Ishikawa (cell line): ENCODE data around the gene IFIT5.

Source experiments
- CEBPB ChIP-seq: IDR thresholded peaks from 2 replicates; pipeline ENCODE4 v1.6.1; 2012
- CREB1 ChIP-seq: IDR thresholded peaks from 2 replicates; pipeline ENCODE4 v1.6.1; 2012; ENCODE audit warnings: low read depth
- EGR1 ChIP-seq: IDR thresholded peaks from 2 replicates; pipeline ENCODE4 v1.6.1; 2012
- EP300 ChIP-seq: IDR thresholded peaks from 2 replicates; pipeline ENCODE4 v1.6.1; 2012; ENCODE audit warnings: borderline replicate concordance
- FOXM1 ChIP-seq: IDR thresholded peaks from 2 replicates; pipeline ENCODE4 v1.6.1; 2012; ENCODE audit warnings: low read depth, borderline replicate concordance
- NFIC ChIP-seq: IDR thresholded peaks from 2 replicates; pipeline ENCODE4 v1.6.1; 2012
- RAD21 ChIP-seq: IDR thresholded peaks from 2 replicates; pipeline ENCODE4 v1.6.1; 2012; ENCODE audit warnings: low read depth
- TAF1 ChIP-seq: IDR thresholded peaks from 2 replicates; pipeline ENCODE4 v1.6.1; 2012; ENCODE audit warnings: low read depth, mild to moderate bottlenecking
- TCF12 ChIP-seq: IDR thresholded peaks from 2 replicates; pipeline ENCODE4 v1.6.1; 2012; ENCODE audit warnings: low read depth
- TEAD4 ChIP-seq: IDR thresholded peaks from 2 replicates; pipeline ENCODE4 v1.6.1; 2012
- YY1 ChIP-seq: IDR thresholded peaks from 2 replicates; pipeline ENCODE4 v1.6.1; 2012; ENCODE audit warnings: low read depth
- ZBTB7A ChIP-seq: IDR thresholded peaks from 2 replicates; pipeline ENCODE4 v1.6.1; 2012; ENCODE audit warnings: low read depth
- TF ChIP-seq, protein P1 (sequence below): IDR thresholded peaks from 2 replicates; pipeline ENCODE4 v1.6.1; 2012
- TF ChIP-seq, protein P2 (sequence below): IDR thresholded peaks from 2 replicates; pipeline ENCODE4 v1.6.1; 2012
- TF ChIP-seq, protein P3 (sequence below): IDR thresholded peaks from 2 replicates; pipeline ENCODE4 v1.6.1; 2012; ENCODE audit warnings: low read depth, mild to moderate bottlenecking

The IFIT5 gene

DNA sequence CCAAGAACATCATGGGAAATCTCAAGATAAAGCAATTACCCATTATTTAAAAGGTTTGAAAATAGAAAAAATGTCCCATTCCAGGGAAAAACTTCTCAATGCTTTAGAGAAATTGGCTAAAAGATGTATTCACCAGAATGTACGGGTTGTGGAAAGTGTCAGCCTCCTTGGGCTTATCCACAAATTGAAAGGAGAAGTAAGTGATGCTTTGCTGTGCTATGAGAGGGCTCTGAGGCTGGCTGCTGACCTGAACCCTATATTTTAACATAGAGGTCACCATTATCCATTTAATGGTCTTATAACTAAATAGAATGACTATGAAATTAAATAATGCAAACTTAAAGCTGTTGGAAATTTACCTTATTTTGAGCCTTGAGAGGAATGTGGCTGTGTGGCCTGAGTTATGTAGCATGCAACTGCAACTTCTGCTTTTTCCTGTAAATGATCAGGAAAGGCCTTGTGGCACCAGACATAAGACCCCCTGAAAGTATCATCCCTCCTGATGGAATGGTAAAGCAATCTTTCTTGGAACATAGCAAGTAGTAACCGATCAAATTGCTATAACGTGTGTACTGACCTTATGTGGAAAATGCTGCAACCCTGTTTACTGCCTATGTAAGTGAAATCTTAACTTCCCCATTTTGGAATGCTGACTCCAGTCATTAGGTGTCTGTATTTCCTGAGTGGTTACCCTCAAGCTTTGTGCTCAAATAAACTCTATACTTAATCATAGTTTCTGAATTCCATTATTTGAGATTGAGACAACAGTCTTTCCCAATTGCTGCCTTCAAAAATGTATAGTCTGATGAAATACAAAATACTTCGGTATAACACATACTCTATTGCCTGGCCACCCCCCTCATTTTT, 29.7 kb upstream of the IFIT5 start:
- TF ChIP-seq CREB1: no peak
- TF ChIP-seq TCF12: no peak
- TF ChIP-seq TEAD4: no peak
- TF ChIP-seq EP300: no peak
- TF ChIP-seq CEBPB: no peak
- TF ChIP-seq, protein P1, sequence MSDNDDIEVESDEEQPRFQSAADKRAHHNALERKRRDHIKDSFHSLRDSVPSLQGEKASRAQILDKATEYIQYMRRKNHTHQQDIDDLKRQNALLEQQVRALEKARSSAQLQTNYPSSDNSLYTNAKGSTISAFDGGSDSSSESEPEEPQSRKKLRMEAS: no peak
- TF ChIP-seq TAF1: no peak
- TF ChIP-seq, protein P2, sequence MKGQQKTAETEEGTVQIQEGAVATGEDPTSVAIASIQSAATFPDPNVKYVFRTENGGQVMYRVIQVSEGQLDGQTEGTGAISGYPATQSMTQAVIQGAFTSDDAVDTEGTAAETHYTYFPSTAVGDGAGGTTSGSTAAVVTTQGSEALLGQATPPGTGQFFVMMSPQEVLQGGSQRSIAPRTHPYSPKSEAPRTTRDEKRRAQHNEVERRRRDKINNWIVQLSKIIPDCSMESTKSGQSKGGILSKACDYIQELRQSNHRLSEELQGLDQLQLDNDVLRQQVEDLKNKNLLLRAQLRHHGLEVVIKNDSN: no peak
- no peak for TF ChIP-seq EGR1
- TF ChIP-seq, protein P3, sequence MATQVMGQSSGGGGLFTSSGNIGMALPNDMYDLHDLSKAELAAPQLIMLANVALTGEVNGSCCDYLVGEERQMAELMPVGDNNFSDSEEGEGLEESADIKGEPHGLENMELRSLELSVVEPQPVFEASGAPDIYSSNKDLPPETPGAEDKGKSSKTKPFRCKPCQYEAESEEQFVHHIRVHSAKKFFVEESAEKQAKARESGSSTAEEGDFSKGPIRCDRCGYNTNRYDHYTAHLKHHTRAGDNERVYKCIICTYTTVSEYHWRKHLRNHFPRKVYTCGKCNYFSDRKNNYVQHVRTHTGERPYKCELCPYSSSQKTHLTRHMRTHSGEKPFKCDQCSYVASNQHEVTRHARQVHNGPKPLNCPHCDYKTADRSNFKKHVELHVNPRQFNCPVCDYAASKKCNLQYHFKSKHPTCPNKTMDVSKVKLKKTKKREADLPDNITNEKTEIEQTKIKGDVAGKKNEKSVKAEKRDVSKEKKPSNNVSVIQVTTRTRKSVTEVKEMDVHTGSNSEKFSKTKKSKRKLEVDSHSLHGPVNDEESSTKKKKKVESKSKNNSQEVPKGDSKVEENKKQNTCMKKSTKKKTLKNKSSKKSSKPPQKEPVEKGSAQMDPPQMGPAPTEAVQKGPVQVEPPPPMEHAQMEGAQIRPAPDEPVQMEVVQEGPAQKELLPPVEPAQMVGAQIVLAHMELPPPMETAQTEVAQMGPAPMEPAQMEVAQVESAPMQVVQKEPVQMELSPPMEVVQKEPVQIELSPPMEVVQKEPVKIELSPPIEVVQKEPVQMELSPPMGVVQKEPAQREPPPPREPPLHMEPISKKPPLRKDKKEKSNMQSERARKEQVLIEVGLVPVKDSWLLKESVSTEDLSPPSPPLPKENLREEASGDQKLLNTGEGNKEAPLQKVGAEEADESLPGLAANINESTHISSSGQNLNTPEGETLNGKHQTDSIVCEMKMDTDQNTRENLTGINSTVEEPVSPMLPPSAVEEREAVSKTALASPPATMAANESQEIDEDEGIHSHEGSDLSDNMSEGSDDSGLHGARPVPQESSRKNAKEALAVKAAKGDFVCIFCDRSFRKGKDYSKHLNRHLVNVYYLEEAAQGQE: no peak
- no peak for TF ChIP-seq NFIC
- TF ChIP-seq YY1: no peak
- no peak for TF ChIP-seq RAD21
- no peak for TF ChIP-seq FOXM1
- TF ChIP-seq ZBTB7A: no peak

DNA sequence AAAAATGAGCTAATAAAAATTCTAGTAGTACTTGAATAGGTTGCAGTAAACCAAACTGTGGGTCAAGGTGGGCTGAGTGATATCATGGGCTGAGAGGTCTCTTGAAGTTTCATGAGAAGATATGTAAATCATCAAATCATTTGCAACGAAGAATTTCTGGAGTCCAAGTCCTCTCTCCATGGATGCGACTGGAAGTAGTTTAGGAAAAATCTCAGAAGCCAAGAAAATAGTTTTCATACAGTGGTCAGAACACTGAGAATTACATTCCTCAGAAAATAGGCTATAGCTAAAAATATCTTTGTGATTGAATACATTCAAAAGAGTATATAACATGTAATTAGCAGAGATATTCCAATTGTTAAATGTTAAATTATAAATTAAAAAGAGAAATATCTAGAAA, 25.6 kb upstream of the IFIT5 start:
- no peak for TF ChIP-seq TAF1
- TF ChIP-seq, protein P3: no peak
- TF ChIP-seq, protein P2: no peak

DNA sequence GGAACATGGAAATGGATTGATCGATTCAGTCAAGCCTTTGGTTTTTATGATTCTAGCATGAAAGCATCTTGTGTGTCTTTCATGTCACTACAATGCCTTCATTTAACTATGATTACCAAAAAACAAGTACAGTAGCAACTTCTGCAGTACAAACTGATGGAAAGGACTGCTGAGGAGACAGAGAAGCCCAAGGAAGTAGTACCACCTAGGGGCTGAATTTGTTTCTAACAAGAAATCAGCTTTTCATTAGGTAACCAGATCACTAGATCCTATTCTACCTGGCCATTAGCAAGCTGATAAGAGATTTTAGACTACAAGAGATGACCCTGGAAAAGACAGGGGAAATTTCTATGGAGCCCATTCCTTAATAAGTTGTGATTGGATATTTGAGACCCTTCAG, 25.1 kb upstream of the IFIT5 start:
- no peak for TF ChIP-seq NFIC
- TF ChIP-seq RAD21: peak; percentile 88

- TF ChIP-seq, protein P2: no peak
- TF ChIP-seq YY1: no peak
- no peak for TF ChIP-seq NFIC
- no peak for TF ChIP-seq CEBPB
- TF ChIP-seq, protein P1: no peak
- TF ChIP-seq TEAD4: no peak
- no peak for TF ChIP-seq EGR1
These were observed 23.7 kb upstream of the IFIT5 start for GRCh38 chr10:89390476-89391225.

- TF ChIP-seq TAF1: no peak
- TF ChIP-seq, protein P1: no peak
- no peak for TF ChIP-seq ZBTB7A
- TF ChIP-seq FOXM1: no peak
- TF ChIP-seq CEBPB: no peak
- TF ChIP-seq TEAD4: peak; percentile 28; the same call in 1 of the 2 replicates
These were observed 22.2 kb upstream of the IFIT5 start, which contains the start of gene IFIT1 for GRCh38 chr10:89391907-89392756. Gene IFIT1 (plus strand): TSS chr10:89392623. CDS start chr10:89392713, 90 bp downstream.
